ENCODE measurements around the gene CCDC28B.
A peak's percentile ranks its signal among the peaks of the same experiment; 100 is the strongest.

DNA sequence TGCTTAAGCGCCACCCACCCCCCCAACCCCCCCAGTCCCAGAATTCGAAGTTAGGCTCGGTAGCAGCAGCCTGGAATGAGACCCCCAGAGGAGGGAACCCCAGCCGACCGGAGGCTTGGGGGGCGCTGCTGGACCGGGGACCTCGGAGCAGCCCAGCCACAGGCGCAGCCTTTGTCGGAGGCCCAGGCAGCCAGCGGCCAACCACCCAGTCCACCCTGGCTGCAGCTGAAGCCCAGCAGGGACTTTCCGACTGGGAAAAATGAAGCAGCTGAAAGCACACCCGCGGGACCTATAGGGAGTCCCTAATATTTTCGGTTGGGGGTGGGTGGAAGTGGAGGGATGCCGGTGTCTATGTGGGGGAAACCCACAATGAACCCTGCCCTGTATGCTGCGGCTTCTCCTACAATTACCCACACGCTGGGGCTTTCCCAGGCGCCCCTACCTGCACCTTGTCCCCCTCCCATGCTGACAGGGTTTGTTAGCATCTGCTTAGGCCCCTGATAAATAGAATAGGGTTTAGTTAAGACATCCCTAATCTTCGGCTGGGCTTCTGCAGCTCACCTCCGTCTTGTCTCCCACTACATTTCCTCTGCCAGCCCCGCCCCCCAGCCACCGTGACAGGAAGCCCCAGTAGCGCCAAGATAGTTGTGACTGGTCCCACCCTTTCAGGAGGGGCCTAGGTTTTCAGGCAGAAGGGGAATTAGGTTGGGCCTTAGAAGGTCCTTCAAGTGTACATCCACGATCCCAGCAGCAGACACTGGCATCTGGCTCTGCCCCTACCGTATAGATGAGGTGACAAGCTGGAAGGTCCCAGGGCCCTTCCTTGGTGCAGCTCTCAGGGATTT lies 838 bp downstream of the CCDC28B start:
- TF ChIP-seq PBX3 (IDR thresholded peaks at IDR 0.05) (no peak), EP300 (IDR thresholded peaks at IDR 0.05; ENCODE audit: borderline replicate concordance in 1 of 2, low read depth in 1 of 2, low read length in 1 of 2) (no peak), CTCF (IDR thresholded peaks at IDR 0.05) (peak; percentile 13; the same call in 1 of the 2 replicates), ELF1 (IDR thresholded peaks at IDR 0.05) (no peak), EZH2phosphoT487 (IDR thresholded peaks at IDR 0.05; ENCODE audit: borderline replicate concordance, low read depth) (no peak), SIN3A (IDR thresholded peaks at IDR 0.05; ENCODE audit: borderline replicate concordance, low read depth, low read length) (no peak), YY1 (IDR thresholded peaks at IDR 0.05; ENCODE audit: low read depth) (no peak), NFIC (IDR thresholded peaks at IDR 0.05; ENCODE audit: borderline replicate concordance) (no peak), RAD21 (IDR thresholded peaks at IDR 0.05; ENCODE audit: low read length) (no peak; the same call in 1 of the 2 replicates), USF2 (IDR thresholded peaks at IDR 0.05; ENCODE audit: borderline replicate concordance, low read depth, low read length) (no peak), POLR2AphosphoS5 (IDR thresholded peaks at IDR 0.05; ENCODE audit: low read depth, low read length) (no peak)
- TF ChIP-seq, protein P1, sequence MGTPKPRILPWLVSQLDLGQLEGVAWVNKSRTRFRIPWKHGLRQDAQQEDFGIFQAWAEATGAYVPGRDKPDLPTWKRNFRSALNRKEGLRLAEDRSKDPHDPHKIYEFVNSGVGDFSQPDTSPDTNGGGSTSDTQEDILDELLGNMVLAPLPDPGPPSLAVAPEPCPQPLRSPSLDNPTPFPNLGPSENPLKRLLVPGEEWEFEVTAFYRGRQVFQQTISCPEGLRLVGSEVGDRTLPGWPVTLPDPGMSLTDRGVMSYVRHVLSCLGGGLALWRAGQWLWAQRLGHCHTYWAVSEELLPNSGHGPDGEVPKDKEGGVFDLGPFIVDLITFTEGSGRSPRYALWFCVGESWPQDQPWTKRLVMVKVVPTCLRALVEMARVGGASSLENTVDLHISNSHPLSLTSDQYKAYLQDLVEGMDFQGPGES (IDR thresholded peaks at IDR 0.05; ENCODE audit: low read depth, low read length), result no peak

Measured in SK-N-SH (cell line).